ENCODE data around the gene OTOP2.

- TF ChIP-seq CTCF (conservative IDR thresholded peaks at IDR 0.05; ENCODE audit: low read depth, low read length), result no peak
- TF ChIP-seq MAFK (IDR thresholded peaks at IDR 0.05; ENCODE audit: low read depth, low read length), result no peak
- TF ChIP-seq FOS (IDR thresholded peaks at IDR 0.05; ENCODE audit: low read depth, low read length), result no peak
- TF ChIP-seq RFX5 (IDR thresholded peaks at IDR 0.05; ENCODE audit: low read depth, low read length), result no peak
- TF ChIP-seq POLR2A (IDR thresholded peaks at IDR 0.05; ENCODE audit: low read depth, low read length), result no peak
- no peak for TF ChIP-seq CHD1 (IDR thresholded peaks at IDR 0.05; ENCODE audit: low read depth, low read length)
- no peak for TF ChIP-seq SMC3 (IDR thresholded peaks at IDR 0.05; ENCODE audit: low read depth, low read length)
- no peak for TF ChIP-seq RAD21 (IDR thresholded peaks at IDR 0.05; ENCODE audit: low read length)
Observed at GRCh38 chr17:74950207-74950606, 26.1 kb downstream of the OTOP2 start.

Measured in IMR-90 (cell line).